HPDE6-E6E7 (cell line): Measurements from ENCODE around the gene DCAF5.
A peak's percentile ranks its signal among the peaks of the same experiment; 100 is the strongest.
"Not testable (repeated sequence)": the region's sequence is repeated elsewhere in the genome, so short reads cannot be mapped to it uniquely, and the experiment has no call there.

ENCODE experiments used
- DNase-seq: peaks from one replicate; pipeline ENCODE4 v3.0.0; 2011; ENCODE audit warnings: missing footprints; ENCODE audit errors: extremely low spot score

DCAF5 gene

GRCh38 chr14:69068744-69069421, 84.0 kb downstream of the DCAF5 start:
- no peak for DNase-seq

DNA sequence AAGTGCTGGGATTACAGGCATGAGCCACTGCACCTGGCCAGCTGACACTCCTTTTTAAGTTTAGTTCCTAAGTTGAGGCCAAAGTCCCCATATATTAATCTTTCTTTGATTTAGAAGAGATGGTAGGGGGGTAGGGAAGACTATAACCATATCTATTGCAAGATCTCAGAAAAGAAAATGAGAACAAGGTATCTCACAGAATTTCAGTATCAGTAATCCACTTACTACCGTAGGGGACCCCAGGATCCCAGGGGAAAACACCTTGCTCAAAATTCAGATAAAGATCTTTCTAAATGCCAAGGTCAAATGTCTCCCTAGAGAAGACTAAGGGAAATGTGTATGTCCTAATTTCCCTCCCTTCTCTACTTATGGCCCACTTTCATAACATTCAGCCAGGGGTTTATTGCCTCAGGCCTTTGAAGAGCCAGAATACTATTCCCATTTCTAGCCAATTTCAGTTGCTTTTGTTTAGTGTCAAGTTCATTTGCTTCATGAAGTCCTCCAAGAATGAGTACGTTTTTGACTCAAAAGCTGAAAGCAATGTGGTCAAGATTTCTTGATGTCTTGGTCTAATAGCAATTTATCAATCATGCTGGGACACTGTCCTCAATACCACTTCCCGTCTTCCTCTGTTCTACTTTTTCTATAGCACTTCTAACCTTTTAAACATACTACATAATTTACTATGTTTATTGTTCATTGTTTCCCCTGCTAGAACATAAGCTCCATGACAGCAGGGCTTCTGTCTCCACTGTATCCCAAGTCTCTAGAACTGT, 86.3 kb downstream of the DCAF5 start:
- DNase-seq = no peak

DNA sequence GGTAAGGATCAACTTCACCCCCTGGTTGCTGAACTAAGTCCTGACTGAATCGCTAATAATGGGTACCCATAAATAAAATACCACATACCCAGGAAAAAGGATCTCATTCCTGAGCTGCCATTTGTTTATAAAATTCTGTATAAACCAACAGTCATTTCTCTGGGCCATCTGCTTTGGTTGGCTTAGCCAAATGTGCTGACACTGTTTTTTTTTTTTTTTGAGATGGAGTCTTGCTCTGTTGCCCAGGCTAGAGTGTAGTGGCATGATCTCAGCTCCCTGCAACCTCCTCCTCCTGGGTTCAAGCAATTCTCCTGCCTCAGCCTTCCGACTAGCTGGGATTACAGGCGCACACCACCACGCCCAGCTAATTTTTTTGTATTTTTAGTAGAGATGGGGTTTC, 87.0 kb downstream of the DCAF5 start:
- DNase-seq = not testable (repeated sequence)

DNA sequence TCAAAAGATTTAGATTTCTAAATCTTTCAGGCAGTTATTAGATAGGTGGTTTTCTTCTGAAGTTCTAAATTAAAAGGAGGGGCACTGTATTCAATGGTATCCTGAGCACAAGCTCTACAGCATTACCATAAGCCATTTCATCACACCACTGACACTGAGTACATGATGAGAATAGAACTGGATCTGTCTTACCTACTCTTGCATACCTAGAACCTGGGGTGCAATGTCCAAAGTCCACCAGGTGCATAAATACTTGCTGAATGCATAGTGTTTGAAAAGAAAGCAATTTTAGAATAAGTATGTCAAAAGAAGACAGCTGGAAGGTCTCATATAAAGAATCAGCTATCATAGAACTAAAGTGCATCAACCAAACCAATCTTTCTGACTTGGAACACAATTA, 88.3 kb downstream of the DCAF5 start:
- DNase-seq = no peak

DNA sequence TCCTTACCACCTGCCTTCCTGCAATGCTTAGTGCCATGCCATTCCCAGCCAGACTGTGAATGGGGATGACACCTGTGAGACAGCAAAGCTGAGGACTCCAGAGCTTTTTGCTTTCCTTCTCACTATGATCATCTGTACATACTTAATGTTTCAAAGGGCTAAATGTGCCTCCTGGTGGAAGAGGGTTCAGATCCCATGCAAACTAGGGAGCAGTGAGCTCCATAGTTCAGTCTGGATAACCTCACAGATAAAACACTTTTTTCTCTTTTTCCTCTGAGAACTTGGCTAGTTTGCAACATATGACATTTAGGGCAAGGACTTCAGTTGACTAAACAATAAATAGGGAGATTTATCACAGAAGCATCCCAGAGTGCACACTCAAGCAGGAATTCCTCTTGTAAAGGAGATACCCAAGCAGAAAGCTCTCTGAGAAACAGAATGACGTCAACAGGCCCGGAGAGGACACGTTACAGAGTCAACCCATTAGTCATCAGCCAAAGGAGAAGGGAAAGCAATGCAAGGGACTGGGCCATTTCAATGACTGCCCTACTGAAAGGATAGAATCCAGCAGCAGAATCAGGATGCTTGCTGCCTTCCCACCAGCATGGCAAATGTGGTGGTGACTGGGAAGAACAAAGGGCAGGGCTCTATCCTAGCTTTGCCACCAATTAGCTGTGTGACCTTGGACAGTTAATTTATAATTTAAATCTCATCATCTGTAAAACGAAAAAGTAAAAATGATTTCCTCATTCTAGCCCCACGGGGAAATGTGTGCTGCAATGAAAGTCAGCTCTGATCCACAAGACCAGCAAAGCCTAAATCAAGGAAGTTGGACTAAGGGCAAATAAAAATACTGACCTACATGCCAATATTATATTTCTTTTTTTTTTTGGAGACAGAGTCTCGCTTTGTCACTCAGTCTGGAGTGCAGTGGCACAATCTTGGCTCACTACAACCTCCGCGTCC, 93.0 kb downstream of the DCAF5 start:
- peak; percentile 78 for DNase-seq

- DNase-seq = no peak
Observed at GRCh38 chr14:69055999-69056788, 96.7 kb downstream of the DCAF5 start.

GRCh38 chr14:69055125-69055524, 97.8 kb downstream of the DCAF5 start:
- peak; percentile 54 for DNase-seq

- DNase-seq = no peak
Observed at GRCh38 chr14:69054030-69054429, 98.9 kb downstream of the DCAF5 start.

- DNase-seq = no peak
Observed at GRCh38 chr14:69052181-69052601, 100.7 kb downstream of the DCAF5 start.

DNA sequence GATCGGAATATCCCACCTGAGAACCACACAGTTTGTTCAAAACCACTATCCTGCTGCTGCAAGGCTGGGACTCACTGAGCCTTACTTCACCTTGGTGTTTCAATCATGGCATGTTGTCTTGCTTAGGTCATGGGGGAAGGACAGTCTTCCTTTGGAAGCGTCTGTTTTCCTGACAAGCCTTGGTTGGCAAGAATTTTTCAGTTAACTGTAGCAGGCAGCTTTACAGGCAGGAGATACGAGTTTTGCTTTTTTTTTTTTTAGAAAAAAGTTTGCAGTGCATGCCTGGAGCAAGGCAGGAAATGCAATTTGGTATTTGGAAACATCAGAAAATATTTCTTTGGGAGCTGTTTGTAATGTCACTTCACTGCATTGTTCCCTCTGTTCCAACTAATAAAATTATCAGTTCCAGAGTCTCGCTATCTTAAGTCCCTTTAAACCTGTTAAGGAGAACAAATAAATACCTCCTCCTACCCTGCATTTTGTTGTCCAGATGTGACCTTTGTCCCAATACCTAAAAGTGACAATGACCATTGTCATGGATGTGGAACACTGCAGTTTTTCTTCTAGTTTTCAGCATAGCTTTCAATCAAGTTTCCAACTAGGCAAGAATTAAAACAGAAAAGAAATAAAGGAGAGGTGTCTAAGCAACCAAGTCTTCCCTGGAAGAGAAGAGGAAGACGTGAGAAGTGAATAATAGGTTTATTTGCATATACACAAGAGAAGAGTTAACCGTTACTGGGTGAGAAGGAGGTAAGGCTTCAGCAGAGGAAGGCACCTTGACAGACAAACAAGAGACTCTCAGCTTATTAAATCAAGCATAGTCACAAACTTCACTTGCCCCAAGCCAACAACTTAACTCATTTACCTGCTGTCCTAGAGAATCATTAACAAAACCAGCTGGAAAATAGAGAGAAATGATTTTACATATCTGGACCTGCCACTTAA, 102.4 kb downstream of the DCAF5 start:
- DNase-seq = no peak

GRCh38 chr14:69049675-69050074, 103.2 kb downstream of the DCAF5 start:
- no peak for DNase-seq

- no peak for DNase-seq
Observed at GRCh38 chr14:69048456-69048855, 104.5 kb downstream of the DCAF5 start.

DNA sequence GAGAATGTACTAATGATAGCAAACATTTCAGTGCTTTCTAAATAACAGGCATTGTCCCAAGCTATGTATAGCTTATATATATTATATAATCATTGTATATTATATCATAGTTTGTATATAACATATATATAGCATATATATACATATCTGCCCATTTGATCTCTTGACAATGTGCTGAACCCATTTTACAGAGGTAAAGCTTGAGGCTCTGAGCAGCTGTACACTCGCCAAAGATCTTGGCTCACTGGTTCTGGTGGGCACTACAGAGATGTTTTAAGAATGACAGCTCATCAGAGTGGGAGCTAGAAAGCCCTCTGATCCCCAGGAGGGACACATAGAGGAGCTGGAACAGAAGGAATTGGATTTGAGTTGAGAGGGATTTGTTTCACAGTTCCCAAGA, 105.7 kb downstream of the DCAF5 start:
- no peak for DNase-seq

- no peak for DNase-seq
Observed at GRCh38 chr14:69046476-69046860, 106.5 kb downstream of the DCAF5 start.

DNA sequence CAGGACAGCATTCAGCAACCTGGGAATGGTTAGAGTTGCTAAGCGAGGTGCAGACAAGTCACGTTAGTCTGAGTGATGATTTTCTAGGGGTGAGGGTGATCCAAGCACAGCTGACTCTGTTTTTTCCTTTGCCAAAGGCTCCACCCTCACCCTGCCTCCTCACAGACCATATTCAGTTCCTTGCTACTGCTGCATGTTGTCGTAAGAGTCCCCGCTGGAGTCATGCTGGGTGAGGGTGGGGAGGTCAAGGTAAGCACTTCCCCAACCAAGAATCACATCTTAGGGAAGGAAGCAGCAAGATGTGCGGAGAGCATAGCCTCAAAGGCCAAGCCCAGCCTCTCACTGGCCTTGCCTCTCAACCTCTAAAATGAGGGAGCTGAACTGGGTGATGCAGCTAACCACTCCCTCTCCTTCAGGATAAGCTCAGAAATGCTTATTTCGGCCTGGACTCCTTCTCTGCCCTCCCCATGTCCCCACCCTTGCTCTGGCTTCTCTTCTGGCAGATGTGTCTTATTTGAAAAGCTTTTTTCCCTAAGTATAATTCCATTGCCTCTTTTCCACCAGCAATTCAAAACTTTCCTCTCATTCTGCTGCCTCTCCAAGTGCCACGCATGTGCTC, 107.0 kb downstream of the DCAF5 start:
- DNase-seq = no peak

DNA sequence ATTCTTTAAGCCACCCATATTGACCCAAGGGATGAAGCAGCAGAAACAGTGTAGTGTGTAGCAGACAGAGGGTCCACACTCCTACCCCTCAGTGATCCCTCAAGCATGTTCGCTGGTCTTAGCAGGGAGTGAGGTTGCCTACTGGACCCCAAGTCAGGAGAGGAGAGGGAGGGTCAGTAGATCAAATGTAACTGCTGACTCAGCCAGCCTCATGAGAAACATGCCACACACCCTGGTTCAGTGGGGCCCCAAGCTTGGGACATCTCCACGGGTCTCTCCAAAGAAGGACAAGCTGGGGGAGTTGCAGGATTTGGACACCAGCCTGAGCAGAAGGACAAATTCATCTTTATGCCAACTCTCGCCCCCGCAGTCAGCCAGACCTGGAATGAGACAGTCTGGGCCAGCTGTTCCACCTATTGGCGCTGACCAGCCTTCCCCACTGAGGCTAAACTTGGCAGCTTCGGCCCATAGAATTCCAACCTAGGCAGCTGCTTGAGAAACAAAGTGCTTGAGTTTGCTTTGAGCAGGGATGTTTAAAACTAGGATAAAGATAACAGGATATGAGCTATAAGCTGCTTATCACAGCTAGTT, 107.9 kb downstream of the DCAF5 start:
- no peak for DNase-seq

GRCh38 chr14:69044296-69044695, 108.6 kb downstream of the DCAF5 start:
- no peak for DNase-seq

DNA sequence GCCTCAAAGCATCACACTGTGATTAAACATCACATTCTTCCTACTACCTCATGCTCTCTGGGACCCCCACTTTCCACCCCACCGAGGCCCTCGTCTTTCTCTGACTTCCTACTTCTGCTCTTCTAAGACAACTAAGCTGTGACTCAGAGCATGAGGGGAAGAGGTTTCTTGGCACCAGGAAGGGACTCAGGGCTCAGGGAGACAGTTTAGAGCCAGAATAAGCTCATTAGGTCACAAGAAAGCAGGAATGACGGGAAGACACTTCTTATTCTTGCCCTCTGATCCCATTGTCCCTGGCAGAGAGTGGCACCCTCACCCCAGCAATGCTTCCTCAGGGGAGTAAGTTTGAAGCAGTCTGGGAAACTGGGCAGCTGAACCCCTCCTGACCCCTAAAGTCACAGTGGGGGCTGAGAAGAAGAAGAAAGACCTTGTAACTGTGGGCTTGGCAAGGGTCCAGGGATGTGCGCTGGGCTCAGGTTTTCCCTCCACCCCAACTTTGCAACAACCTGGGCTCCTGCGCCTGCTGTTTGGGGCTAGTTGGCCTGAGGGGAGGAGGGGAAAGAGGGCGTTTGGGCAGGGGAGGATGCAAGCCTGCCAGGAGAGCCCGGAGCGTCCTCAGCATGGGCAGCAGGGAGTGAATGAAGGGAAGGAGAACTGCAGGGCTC, 109.2 kb downstream of the DCAF5 start:
- no peak for DNase-seq
